Type B pancreatic cell (in vitro differentiated cells): Measurements from ENCODE around the gene SLC35D2. TPM values are rescaled to one million over a fixed set of nuclear protein-coding genes. Genes with fewer than 3 reads are reported as not detected.
"Not testable (repeated sequence)": the region's sequence is repeated elsewhere in the genome, so short reads cannot be mapped to it uniquely, and the experiment has no call there.

Experiments
- DNase-seq: peaks from one replicate; pipeline ENCODE4 v3.0.0; 2021; ENCODE audit warnings: mixed read lengths; ENCODE audit not compliant: unreplicated experiment; ENCODE audit errors: extremely low spot score
- H3K27ac Mint-ChIP-seq: 2 replicates; pipeline ENCODE4 v1.8.0; 2021; ENCODE audit warnings: mild to moderate bottlenecking, mixed read lengths
- H3K27me3 Mint-ChIP-seq: 2 replicates; pipeline ENCODE4 v1.8.0; 2021; ENCODE audit warnings: mixed read lengths
- H3K36me3 Mint-ChIP-seq: 2 replicates; pipeline ENCODE4 v1.8.0; 2021; ENCODE audit warnings: mixed read lengths
- H3K4me1 Mint-ChIP-seq: one replicate; pipeline ENCODE4 v1.8.0; 2021; ENCODE audit warnings: mixed read lengths; ENCODE audit not compliant: unreplicated experiment
- H3K4me3 Mint-ChIP-seq: 2 replicates; pipeline ENCODE4 v1.8.0; 2021; ENCODE audit warnings: mild to moderate bottlenecking, mixed read lengths
- H3K9me3 Mint-ChIP-seq: 2 replicates; pipeline ENCODE4 v1.8.0; 2021; ENCODE audit warnings: mixed read lengths
- CTCF ChIP-seq: fragments of 200-600 bp; sonication (generic); conservative IDR thresholded peaks from 2 replicates; pipeline ENCODE4 v1.5.0; 2021; ENCODE audit warnings: antibody characterized with exemption, mild to moderate bottlenecking
- total RNA-seq: library from RNA; stranded (reverse); gene quantifications from 2 replicates; pipeline ENCODE4 v1.2.1, GENCODE V29; 2021; ENCODE audit warnings: low replicate concordance

Gene SLC35D2
- total RNA-seq, 1 donor from 2014 or later = 25.7 TPM

- H3K9me3 Mint-ChIP-seq = no peaks in the 10 kb centered on the region
- peaks cover 24% of the 10 kb centered on the region for H3K4me1 Mint-ChIP-seq
- DNase-seq = no peak
- no peak for TF ChIP-seq CTCF
- no peaks in the 10 kb centered on the region for H3K27me3 Mint-ChIP-seq
- peak overlapping the region; percentile 24 for H3K4me3 Mint-ChIP-seq
- H3K36me3 Mint-ChIP-seq = peaks cover 8% of the 10 kb centered on the region
- peak overlapping the region; percentile 29 for H3K27ac Mint-ChIP-seq
Observed at GRCh38 chr9:96376891-96377874, 6.3 kb downstream of the SLC35D2 start.

GRCh38 chr9:96375507-96375906 lies 8.0 kb downstream of the SLC35D2 start:
- H3K27ac Mint-ChIP-seq, DNase-seq: not testable (repeated sequence)
- peaks cover 11% of the 10 kb centered on the region for H3K4me1 Mint-ChIP-seq

GRCh38 chr9:96367943-96368342 lies 15.6 kb downstream of the SLC35D2 start:
- Mint-ChIP-seq H3K9me3 (no peaks in the 10 kb centered on the region), H3K4me3 (no peak overlapping the region)

More at GRCh38 chr9:96375507-96375906, 8.0 kb downstream of the SLC35D2 start:
- not testable (repeated sequence) for H3K27me3 Mint-ChIP-seq, H3K9me3 Mint-ChIP-seq, H3K4me3 Mint-ChIP-seq
- H3K36me3 Mint-ChIP-seq = peaks cover 11% of the 10 kb centered on the region

GRCh38 chr9:96363175-96363967 lies 20.1 kb downstream of the SLC35D2 start:
- Mint-ChIP-seq H3K9me3 (no peaks in the 10 kb centered on the region), H3K27ac (no peak overlapping the region), H3K4me1 (no peaks in the 10 kb centered on the region), H3K27me3 (no peaks in the 10 kb centered on the region), H3K36me3 (peaks cover 16% of the 10 kb centered on the region), H3K4me3 (no peak overlapping the region)
- no peak for DNase-seq
- TF ChIP-seq CTCF = no peak

More at GRCh38 chr9:96367943-96368342, 15.6 kb downstream of the SLC35D2 start:
- H3K36me3 Mint-ChIP-seq = peaks cover 10% of the 10 kb centered on the region
- H3K27me3 Mint-ChIP-seq = no peaks in the 10 kb centered on the region
- TF ChIP-seq CTCF = no peak
- H3K4me1 Mint-ChIP-seq = no peaks in the 10 kb centered on the region
- H3K27ac Mint-ChIP-seq = no peak overlapping the region
- no peak for DNase-seq

- not testable (repeated sequence) for H3K9me3 Mint-ChIP-seq, DNase-seq, H3K27me3 Mint-ChIP-seq, H3K27ac Mint-ChIP-seq, H3K4me3 Mint-ChIP-seq, H3K4me1 Mint-ChIP-seq
- peaks cover 20% of the 10 kb centered on the region for H3K36me3 Mint-ChIP-seq
Observed at GRCh38 chr9:96362119-96362518, 21.4 kb downstream of the SLC35D2 start.

GRCh38 chr9:96361668-96362067 lies 21.8 kb downstream of the SLC35D2 start:
- Mint-ChIP-seq H3K4me3 (no peak overlapping the region), H3K27me3 (no peaks in the 10 kb centered on the region), H3K36me3 (peaks cover 20% of the 10 kb centered on the region), H3K9me3 (no peaks in the 10 kb centered on the region), H3K27ac (no peak overlapping the region), H3K4me1 (no peaks in the 10 kb centered on the region)
- DNase-seq = no peak
- no peak for TF ChIP-seq CTCF
